ENCODE measurements around the gene SAA2. TPM values are rescaled to one million over a fixed set of nuclear protein-coding genes. Genes with fewer than 3 reads are reported as not detected.
A peak's percentile ranks its signal among the peaks of the same experiment; 100 is the strongest.
"Not testable (repeated sequence)": the region's sequence is repeated elsewhere in the genome, so short reads cannot be mapped to it uniquely, and the experiment has no call there.

The SAA2 gene
- total RNA-seq, 2 experiments from 2014 or later, result not detected

DNA sequence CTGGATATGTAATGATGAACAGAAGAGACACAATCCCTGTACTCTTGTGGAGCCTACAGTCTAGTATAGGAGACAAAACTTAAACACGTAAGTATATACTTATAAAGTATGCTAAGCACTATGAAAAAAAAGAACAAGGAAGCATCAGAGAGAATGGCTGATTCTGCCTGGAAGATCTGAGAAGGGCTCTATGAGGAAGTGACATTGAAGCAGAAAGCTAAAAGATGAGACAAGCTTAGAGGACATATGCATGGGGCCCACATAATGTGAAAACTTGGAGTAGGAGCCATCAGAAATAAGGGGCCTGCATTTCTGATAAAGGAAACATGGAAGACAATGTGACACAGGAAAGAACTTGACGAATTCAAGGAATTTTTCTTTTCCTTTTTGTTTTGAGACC is 34.2 kb upstream of the SAA2 start:
- TF ChIP-seq, protein P1, sequence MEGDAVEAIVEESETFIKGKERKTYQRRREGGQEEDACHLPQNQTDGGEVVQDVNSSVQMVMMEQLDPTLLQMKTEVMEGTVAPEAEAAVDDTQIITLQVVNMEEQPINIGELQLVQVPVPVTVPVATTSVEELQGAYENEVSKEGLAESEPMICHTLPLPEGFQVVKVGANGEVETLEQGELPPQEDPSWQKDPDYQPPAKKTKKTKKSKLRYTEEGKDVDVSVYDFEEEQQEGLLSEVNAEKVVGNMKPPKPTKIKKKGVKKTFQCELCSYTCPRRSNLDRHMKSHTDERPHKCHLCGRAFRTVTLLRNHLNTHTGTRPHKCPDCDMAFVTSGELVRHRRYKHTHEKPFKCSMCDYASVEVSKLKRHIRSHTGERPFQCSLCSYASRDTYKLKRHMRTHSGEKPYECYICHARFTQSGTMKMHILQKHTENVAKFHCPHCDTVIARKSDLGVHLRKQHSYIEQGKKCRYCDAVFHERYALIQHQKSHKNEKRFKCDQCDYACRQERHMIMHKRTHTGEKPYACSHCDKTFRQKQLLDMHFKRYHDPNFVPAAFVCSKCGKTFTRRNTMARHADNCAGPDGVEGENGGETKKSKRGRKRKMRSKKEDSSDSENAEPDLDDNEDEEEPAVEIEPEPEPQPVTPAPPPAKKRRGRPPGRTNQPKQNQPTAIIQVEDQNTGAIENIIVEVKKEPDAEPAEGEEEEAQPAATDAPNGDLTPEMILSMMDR (IDR thresholded peaks at IDR 0.05), result no peak
- Mint-ChIP-seq H3K4me1 (ENCODE audit: low read depth) (peaks cover 8% of the 10 kb centered on the region), H3K9me3 (no peaks in the 10 kb centered on the region), H3K36me3 (ENCODE audit: low read depth) (peaks cover 42% of the 10 kb centered on the region), H3K4me3 (no peak overlapping the region), H3K27me3 (no peaks in the 10 kb centered on the region), H3K27ac (no peak overlapping the region)
- ChIA-PET POLR2A (interaction anchor here (0.6 kb wide), 1 partner anchor 24 kb away, joined by 3 read pairs; no protein-coding TSS in a partner anchor), CTCF (interaction anchor here (0.9 to 2.6 kb wide), 2 partner anchors 39 to 167 kb away, joined by 3 to 8 read pairs; no protein-coding TSS in a partner anchor)
- intact Hi-C loops (cut with micrococcal nuclease), result no loop called here
- ATAC-seq (no peak), DNase-seq (no peak)

DNA sequence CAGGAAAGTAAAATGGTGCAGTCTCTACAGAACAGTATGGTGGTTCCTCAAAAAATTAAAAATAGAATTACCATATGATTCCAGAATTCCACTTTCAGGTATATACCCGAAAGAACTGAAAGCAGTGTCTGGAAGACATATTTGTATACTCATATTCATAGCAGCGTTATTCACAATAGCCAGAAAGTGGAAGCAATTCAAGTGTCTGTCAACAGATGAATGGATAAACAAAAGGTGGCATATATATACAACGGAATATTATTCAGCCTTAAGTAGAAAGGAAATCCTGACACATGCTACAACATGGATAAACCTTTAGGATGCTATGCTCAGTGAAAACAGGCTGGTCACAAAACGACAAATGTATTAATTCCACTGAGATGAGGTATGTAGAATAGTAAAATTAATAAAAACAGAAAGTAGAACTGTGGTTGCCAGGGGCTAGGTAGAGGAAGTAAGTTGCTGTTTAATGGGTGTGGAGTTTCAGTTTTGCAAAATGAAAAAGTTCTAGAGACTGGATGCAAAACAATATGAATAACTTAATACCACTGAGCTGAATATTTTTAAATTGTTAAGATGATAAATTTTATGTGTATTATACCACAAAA is 32.1 kb upstream of the SAA2 start:
- TF ChIP-seq, protein P1 (IDR thresholded peaks at IDR 0.05), result no peak
- ATAC-seq (no peak), DNase-seq (no peak)
- peak overlapping the region; percentile 19 for H3K27ac Mint-ChIP-seq
- no peak overlapping the region for H3K4me3 Mint-ChIP-seq
- ChIA-PET POLR2A (no interaction called here), CTCF (interaction anchor here (1.1 kb wide), 2 partner anchors 36 to 165 kb away, joined by 4 read pairs; no protein-coding TSS in a partner anchor)
- no peaks in the 10 kb centered on the region for H3K27me3 Mint-ChIP-seq
- H3K4me1 Mint-ChIP-seq (ENCODE audit: low read depth), result peaks cover 8% of the 10 kb centered on the region
- intact Hi-C loops (cut with micrococcal nuclease), result no loop called here
- H3K9me3 Mint-ChIP-seq, result no peaks in the 10 kb centered on the region
- H3K36me3 Mint-ChIP-seq (ENCODE audit: low read depth), result peaks cover 41% of the 10 kb centered on the region

DNA sequence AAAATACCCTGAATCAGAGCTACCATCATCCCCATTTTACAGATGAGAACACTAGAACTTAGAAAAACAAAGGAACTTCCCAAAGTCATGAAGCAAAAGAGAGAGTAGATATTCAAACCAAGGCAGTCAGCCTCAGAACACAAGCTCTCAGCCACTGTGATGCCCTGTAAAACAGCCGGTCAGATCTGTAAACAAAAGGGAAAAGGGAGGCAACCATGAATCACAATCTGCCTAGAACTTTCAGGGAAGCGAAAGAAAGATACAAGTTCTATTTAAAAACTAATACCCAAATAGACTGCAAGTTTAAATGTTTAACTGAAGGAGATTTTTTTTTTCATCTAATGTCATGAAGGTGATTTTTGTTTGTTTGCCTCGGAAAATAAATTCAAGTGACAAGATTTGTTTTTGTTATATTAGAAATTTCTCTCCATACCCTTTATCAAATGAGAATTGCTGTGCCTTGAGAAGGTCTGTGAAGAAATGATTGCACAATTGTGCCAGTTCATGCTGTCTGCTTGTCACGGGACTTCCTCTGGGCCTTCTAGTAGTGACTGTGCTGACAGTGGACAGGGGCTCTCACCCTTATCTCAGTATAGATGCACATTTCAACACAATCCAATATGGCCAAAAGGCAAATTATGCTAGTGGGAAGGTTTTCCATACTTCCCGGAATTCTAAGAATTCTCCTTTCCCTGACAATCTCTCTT is 29.2 kb upstream of the SAA2 start:
- ChIA-PET POLR2A (interaction anchor here (0.6 kb wide), 1 partner anchor 19 kb away, joined by 3 read pairs; no protein-coding TSS in a partner anchor), CTCF (interaction anchor here (1.1 to 1.2 kb wide), 2 partner anchors 162 to 444 kb away, joined by 3 to 4 read pairs; no protein-coding TSS in a partner anchor)
- intact Hi-C loops (cut with micrococcal nuclease), result no loop called here
- TF ChIP-seq, protein P1 (IDR thresholded peaks at IDR 0.05), result no peak
- Mint-ChIP-seq H3K27ac (no peak overlapping the region), H3K4me1 (ENCODE audit: low read depth) (peaks cover 8% of the 10 kb centered on the region), H3K9me3 (no peaks in the 10 kb centered on the region), H3K4me3 (no peak overlapping the region), H3K27me3 (no peaks in the 10 kb centered on the region), H3K36me3 (ENCODE audit: low read depth) (peaks cover 36% of the 10 kb centered on the region)
- no peak for DNase-seq
- ATAC-seq, result no peak

DNA sequence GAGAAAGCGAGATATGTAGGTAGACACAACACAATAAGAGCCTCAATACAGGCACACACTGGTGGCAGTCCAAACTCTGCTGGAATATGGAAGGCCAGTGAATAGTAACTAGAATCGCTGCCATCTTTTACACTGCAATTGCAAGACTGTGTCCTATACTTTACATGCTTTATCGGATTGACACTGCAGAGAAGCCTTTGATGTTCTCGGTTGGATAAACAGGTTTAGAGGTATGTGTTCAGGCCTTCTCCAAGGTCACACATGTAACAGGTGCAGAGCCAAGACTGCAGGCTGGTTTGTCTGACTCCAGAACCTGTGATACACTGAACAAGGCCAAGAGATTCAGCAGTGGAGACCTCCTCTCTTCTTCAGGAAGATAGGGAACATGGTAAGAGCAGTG is 22.7 kb upstream of the SAA2 start:
- H3K4me3 Mint-ChIP-seq, result no peak overlapping the region
- ATAC-seq (no peak), DNase-seq (no peak)
- TF ChIP-seq, protein P1 (IDR thresholded peaks at IDR 0.05), result no peak
- no peaks in the 10 kb centered on the region for H3K27me3 Mint-ChIP-seq
- H3K9me3 Mint-ChIP-seq, result no peaks in the 10 kb centered on the region
- no peaks in the 10 kb centered on the region for H3K4me1 Mint-ChIP-seq (ENCODE audit: low read depth)
- ChIA-PET CTCF (no interaction called here), POLR2A (no interaction called here)
- H3K27ac Mint-ChIP-seq, result no peak overlapping the region
- H3K36me3 Mint-ChIP-seq (ENCODE audit: low read depth), result peaks cover 3% of the 10 kb centered on the region
- intact Hi-C loops (cut with micrococcal nuclease), result no loop called here

DNA sequence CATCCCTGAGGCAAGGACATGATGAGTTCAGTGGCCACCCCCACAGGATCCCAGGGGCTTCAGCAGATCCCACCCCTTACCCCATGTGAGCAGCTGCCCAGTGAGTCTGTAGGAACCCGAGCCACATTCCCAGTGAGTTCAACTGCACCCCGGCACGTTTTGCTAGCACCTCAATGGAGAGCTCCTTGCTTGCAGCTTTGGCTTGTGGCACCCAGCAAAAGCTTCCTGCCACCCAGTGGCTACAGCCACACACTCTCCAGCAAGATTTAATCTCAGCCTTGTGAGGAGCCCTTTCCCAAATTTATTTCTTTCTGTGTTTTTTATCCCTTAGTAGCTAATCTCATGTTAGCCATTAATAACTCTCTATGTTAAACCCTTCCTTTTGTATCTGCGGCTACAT is 21.6 kb upstream of the SAA2 start:
- Mint-ChIP-seq H3K9me3 (no peaks in the 10 kb centered on the region), H3K4me3 (no peak overlapping the region), H3K27ac (no peak overlapping the region), H3K4me1 (ENCODE audit: low read depth) (no peaks in the 10 kb centered on the region), H3K27me3 (no peaks in the 10 kb centered on the region), H3K36me3 (ENCODE audit: low read depth) (peaks cover under 1% of the 10 kb centered on the region)
- ATAC-seq (no peak), DNase-seq (no peak)
- intact Hi-C loops (cut with micrococcal nuclease), result no loop called here
- POLR2A ChIA-PET, result no interaction called here
- CTCF ChIA-PET, result interaction anchor here (1.0 kb wide), 1 partner anchor 155 kb away, joined by 4 read pairs; no protein-coding TSS in a partner anchor
- TF ChIP-seq, protein P1 (IDR thresholded peaks at IDR 0.05), result no peak

DNA sequence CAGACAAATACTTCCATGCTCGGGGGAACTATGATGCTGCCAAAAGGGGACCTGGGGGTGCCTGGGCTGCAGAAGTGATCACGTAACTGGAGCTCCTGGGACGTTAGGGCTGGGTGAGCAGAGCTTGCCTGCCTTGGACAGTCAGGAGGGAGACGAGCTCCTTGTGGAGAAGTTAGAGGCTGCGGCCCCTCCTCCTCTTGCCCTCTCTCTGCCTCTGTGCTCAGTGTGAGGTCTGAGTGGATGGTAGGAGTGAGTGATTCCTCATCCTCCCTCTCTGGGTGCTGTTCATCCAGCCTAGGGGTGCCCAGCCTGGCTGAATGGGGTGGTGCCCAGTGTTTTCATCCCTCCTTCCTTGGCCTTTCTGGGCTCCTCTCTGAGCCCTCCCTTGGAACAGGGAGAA is 20.8 kb upstream of the SAA2 start:
- ATAC-seq; H3K4me1 Mint-ChIP-seq (ENCODE audit: low read depth); H3K27ac Mint-ChIP-seq; CTCF ChIA-PET; DNase-seq; intact Hi-C loops (cut with micrococcal nuclease); H3K36me3 Mint-ChIP-seq (ENCODE audit: low read depth); POLR2A ChIA-PET; H3K9me3 Mint-ChIP-seq; H3K4me3 Mint-ChIP-seq; H3K27me3 Mint-ChIP-seq: not testable (repeated sequence)

DNA sequence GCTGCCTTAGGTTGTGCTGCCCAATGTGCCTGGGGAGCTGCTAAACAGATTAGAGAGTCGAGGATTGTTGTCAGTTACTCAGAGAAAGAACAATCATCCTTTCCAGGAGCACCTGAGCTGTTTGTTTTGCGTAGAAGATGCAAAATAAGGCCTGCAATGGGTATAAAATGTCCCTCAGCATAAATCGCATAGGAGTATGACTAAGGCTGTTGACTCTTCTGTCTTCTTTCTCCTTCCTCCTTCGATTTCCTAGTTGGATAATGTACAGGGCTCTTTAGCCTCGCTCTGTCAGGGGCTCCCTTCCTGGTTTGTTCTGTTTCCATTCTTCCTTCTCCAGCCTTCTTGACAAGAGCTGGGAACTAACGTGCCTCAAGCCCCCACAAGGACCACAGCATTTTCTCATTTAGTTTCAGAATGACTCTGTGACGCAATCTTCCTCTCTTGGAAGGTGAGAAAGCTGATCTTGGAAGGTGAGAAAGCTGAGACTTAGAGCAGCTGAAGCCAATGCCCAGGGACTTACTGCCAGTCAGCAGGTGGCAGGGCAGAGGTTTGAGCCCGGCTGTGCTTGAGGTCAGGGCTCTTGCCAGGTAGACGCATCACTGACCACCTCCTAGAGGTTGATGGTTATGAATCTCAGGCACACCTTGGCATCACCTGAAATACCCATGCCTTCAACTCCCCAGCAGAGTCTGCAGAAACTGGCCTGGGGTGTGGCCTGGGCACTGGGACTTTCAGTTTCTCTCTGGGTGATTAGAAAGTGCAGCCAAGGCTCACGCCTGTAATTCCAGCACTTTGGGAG is 19.1 kb upstream of the SAA2 start:
- H3K27me3 Mint-ChIP-seq; H3K4me1 Mint-ChIP-seq (ENCODE audit: low read depth); intact Hi-C loops (cut with micrococcal nuclease); H3K36me3 Mint-ChIP-seq (ENCODE audit: low read depth); POLR2A ChIA-PET; DNase-seq; H3K27ac Mint-ChIP-seq; H3K9me3 Mint-ChIP-seq; CTCF ChIA-PET; H3K4me3 Mint-ChIP-seq: not testable (repeated sequence)
- peak; percentile 60 for ATAC-seq

Data from activated CD8-positive, alpha-beta T cell treated with anti-CD3 and anti-CD28 coated beads for 36 hours (primary cell).